ENCODE measurements around the gene GINM1.

Gene GINM1

GRCh38 chr6:149565527-149566409, at the start of gene GINM1:
Gene GINM1, plus strand, starts transcription at chr6:149566375. Its CDS starts 40 bp downstream, at chr6:149566415.
- DNase-seq, result peak; percentile 97

- DNase-seq, result no peak
These were observed 36.5 kb upstream of the GINM1 start for GRCh38 chr6:149529650-149530049.

GRCh38 chr6:149534742-149535141, 31.4 kb upstream of the GINM1 start:
- DNase-seq, result no peak

- no peak for DNase-seq
These were observed 25.0 kb upstream of the GINM1 start for GRCh38 chr6:149541139-149541538.

GRCh38 chr6:149544646-149545257, 21.4 kb upstream of the GINM1 start:
- no peak for DNase-seq

GRCh38 chr6:149545258-149545753, 20.9 kb upstream of the GINM1 start:
- peak; percentile 68 for DNase-seq

GRCh38 chr6:149545754-149546471, 20.3 kb upstream of the GINM1 start, which contains the start of gene PPIL4:
Gene PPIL4, minus strand, starts transcription at chr6:149546043. Its CDS starts 38 bp downstream, at chr6:149546005.
- peak; percentile 96 for DNase-seq

- no peak for DNase-seq
These were observed 14.3 kb upstream of the GINM1 start for GRCh38 chr6:149551920-149552319.

- no peak for DNase-seq
These were observed 8.1 kb upstream of the GINM1 start for GRCh38 chr6:149558029-149558428.

GRCh38 chr6:149559389-149559788, 6.8 kb upstream of the GINM1 start:
- no peak for DNase-seq

GRCh38 chr6:149560736-149561135, 5.4 kb upstream of the GINM1 start:
- peak; percentile 10 for DNase-seq

- no peak for DNase-seq
These were observed 2.8 kb upstream of the GINM1 start for GRCh38 chr6:149563203-149563927.

- DNase-seq, result no peak
These were observed 2.2 kb upstream of the GINM1 start for GRCh38 chr6:149563928-149564325.

GRCh38 chr6:149566410-149567193, 427 bp downstream of the GINM1 start:
- DNase-seq, result peak; percentile 56

- DNase-seq, result no peak
These were observed 1.0 kb downstream of the GINM1 start for GRCh38 chr6:149567194-149567586.

- DNase-seq, result no peak
These were observed 1.9 kb downstream of the GINM1 start for GRCh38 chr6:149567945-149568585.

GRCh38 chr6:149580880-149581279, 14.7 kb downstream of the GINM1 start:
- no peak for DNase-seq

- no peak for DNase-seq
These were observed 15.2 kb downstream of the GINM1 start for GRCh38 chr6:149581349-149581748.

- DNase-seq, result no peak
These were observed 20.0 kb downstream of the GINM1 start for GRCh38 chr6:149586149-149586548.

GRCh38 chr6:149592983-149593382, 26.8 kb downstream of the GINM1 start:
- DNase-seq, result no peak

GRCh38 chr6:149593408-149593807, 27.2 kb downstream of the GINM1 start:
- no peak for DNase-seq
